Lung (tissue), 12 donors: Measurements from ENCODE around the gene HEATR9. TPM values are rescaled to one million over a fixed set of nuclear protein-coding genes. Genes with fewer than 3 reads are reported as not detected.

Experiments used
- ATAC-seq: fragments of 200-7000 bp; cut with Tn5 transposase; one replicate; pipeline ENCODE4 v1.9.1; 2020; ENCODE audit warnings: moderate number of reproducible peaks; ENCODE audit not compliant: insufficient read depth, low FRiP score
- DNase-seq, 3 donors: peaks; one replicate each; pipeline ENCODE4 v3.0.0-alpha.2; 2013 to 2017
- H3K27ac ChIP-seq, 2 donors: one replicate each; pipeline ENCODE4 v1.5.1; 2013; ENCODE audit warnings: mild to moderate bottlenecking in 2 of 2, moderate library complexity in 2 of 2, control low read depth in 1 of 2, inconsistent platforms in 1 of 2, low read depth in 1 of 2, low read length in 1 of 2
- H3K27me3 ChIP-seq, 3 donors: one replicate each; pipeline ENCODE4 v1.5.1; 2013; ENCODE audit warnings: low read length in 2 of 3; ENCODE audit not compliant: control insufficient read depth in 3 of 3, insufficient read depth in 3 of 3
- H3K36me3 ChIP-seq, 4 donors: one replicate each; pipeline ENCODE4 v1.5.1; 2013; ENCODE audit warnings: low read length in 4 of 4, mild to moderate bottlenecking in 1 of 4, moderate library complexity in 1 of 4; ENCODE audit not compliant: control insufficient read depth in 4 of 4, insufficient read depth in 4 of 4
- H3K4me1 ChIP-seq, 5 donors: one replicate each; pipeline ENCODE4 v1.5.1; 2013; ENCODE audit warnings: low read length in 5 of 5, mild to moderate bottlenecking in 2 of 5, moderate library complexity in 1 of 5; ENCODE audit not compliant: control insufficient read depth in 5 of 5, insufficient read depth in 5 of 5
- H3K4me3 ChIP-seq: one replicate; pipeline ENCODE4 v1.5.1; 2013; ENCODE audit warnings: mild to moderate bottlenecking, control low read depth, moderate library complexity
- H3K9ac ChIP-seq, 2 donors: one replicate each; pipeline ENCODE4 v1.5.1; 2013; ENCODE audit warnings: low read length in 2 of 2, control low read depth in 1 of 2; ENCODE audit not compliant: insufficient read depth in 1 of 2
- H3K9me3 ChIP-seq, 4 donors: one replicate each; pipeline ENCODE4 v1.5.1; 2013; ENCODE audit warnings: low read length in 3 of 4, mild to moderate bottlenecking in 1 of 4, moderate library complexity in 1 of 4; ENCODE audit not compliant: control insufficient read depth in 4 of 4, insufficient read depth in 3 of 4
- WGBS, 2 donors: extraction: QIAGEN DNeasy Blood & Tissue Kit; methylation state at CpG; one replicate each; pipeline ENCODE4 v1.1.7; 2013; 5-methylcytosine and 5-hydroxymethylcytosine counted together
- polyA plus RNA-seq, 2 donors: library from polyadenylated mRNA; stranded (reverse); fragments of 200-250 nt; gene quantifications; one replicate each; pipeline ENCODE4 v1.2.1, GENCODE V29; 2013
- total RNA-seq, 2 donors: library from RNA; depleted of rRNA in 1 of 2; stranded (reverse); fragments of >200 nt in 1 of 2; gene quantifications; one replicate each; pipeline ENCODE4 v1.2.1, GENCODE V29; 2014 to 2021
- TF ChIP-seq, protein P1 (sequence below): IDR thresholded peaks from 2 replicates; pipeline ENCODE4 v1.5.1; 2012; ENCODE audit warnings: mild to moderate bottlenecking; ENCODE audit errors: control extremely low read depth, extremely low read depth
- donor health status: control.
- donor health status: control.
- donor health status: Bipolar disorder and iron deficiency.
- donor health status: healthy.
- donor health status: DM: yes; HTN: yes; CAD: no.

The HEATR9 gene
- total and polyA plus RNA-seq, 4 donors, result 0.05 to 0.17 TPM; not detected in 2

GRCh38 chr17:35906191-35906925 is 37.7 kb upstream of the HEATR9 start:
- 93 to 96% methylated on average over 5 of the region's 5 CpGs for WGBS, 2 donors
- no peak for ATAC-seq
- H3K27me3 ChIP-seq, result no peaks in the 10 kb centered on the region
- no peak overlapping the region for H3K27ac ChIP-seq
- DNase-seq, result no peak
- H3K36me3 ChIP-seq, result no peaks in the 10 kb centered on the region
- no peaks in the 10 kb centered on the region for H3K4me1 ChIP-seq
- TF ChIP-seq, protein P1, sequence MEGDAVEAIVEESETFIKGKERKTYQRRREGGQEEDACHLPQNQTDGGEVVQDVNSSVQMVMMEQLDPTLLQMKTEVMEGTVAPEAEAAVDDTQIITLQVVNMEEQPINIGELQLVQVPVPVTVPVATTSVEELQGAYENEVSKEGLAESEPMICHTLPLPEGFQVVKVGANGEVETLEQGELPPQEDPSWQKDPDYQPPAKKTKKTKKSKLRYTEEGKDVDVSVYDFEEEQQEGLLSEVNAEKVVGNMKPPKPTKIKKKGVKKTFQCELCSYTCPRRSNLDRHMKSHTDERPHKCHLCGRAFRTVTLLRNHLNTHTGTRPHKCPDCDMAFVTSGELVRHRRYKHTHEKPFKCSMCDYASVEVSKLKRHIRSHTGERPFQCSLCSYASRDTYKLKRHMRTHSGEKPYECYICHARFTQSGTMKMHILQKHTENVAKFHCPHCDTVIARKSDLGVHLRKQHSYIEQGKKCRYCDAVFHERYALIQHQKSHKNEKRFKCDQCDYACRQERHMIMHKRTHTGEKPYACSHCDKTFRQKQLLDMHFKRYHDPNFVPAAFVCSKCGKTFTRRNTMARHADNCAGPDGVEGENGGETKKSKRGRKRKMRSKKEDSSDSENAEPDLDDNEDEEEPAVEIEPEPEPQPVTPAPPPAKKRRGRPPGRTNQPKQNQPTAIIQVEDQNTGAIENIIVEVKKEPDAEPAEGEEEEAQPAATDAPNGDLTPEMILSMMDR, result no peak
- H3K9ac ChIP-seq, result no peak overlapping the region
- H3K4me3 ChIP-seq, result no peak overlapping the region
- peaks cover 0 to 2% (median 0%) of the 10 kb centered on the region in 4 donors for H3K9me3 ChIP-seq

DNA sequence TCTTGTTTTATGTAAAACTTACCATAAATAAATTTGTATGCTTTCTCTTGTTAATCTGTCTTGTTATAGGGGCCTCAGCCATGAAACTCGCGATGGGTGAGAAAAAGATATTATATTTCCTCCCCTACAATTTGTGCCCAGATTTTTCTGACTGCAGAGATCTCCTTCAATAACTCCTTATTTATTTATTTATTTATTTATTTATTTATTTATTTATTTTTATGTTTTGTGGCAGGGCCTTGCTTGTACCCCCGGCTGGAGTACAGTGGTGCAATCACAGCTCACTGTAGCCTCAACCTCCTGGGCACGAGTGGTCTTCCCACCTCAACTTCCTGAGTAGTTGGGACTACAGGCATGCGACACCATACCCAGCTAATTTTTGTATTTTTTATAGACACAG is 34.8 kb upstream of the HEATR9 start:
- H3K36me3 ChIP-seq, result no peaks in the 10 kb centered on the region
- H3K9me3 ChIP-seq, result no peaks in the 10 kb centered on the region
- H3K9ac ChIP-seq, result no peak overlapping the region
- no peak overlapping the region for H3K4me3 ChIP-seq
- 70 to 81% methylated on average over 5 of the region's 5 CpGs for WGBS, 2 donors
- DNase-seq (no peak), ATAC-seq (no peak)
- no peaks in the 10 kb centered on the region for H3K4me1 ChIP-seq
- no peak overlapping the region for H3K27ac ChIP-seq
- TF ChIP-seq, protein P1, result no peak
- no peaks in the 10 kb centered on the region for H3K27me3 ChIP-seq

- no peaks in the 10 kb centered on the region for H3K36me3 ChIP-seq
- H3K4me1 ChIP-seq, result no peaks in the 10 kb centered on the region
- TF ChIP-seq, protein P1, result no peak
- ATAC-seq (no peak), DNase-seq (no peak)
- H3K9me3 ChIP-seq, result no peaks in the 10 kb centered on the region
- no peak overlapping the region for H3K27ac ChIP-seq
- H3K9ac ChIP-seq, result no peak overlapping the region
- no peaks in the 10 kb centered on the region for H3K27me3 ChIP-seq
- H3K4me3 ChIP-seq, result no peak overlapping the region
- WGBS, 2 donors, result 81 to 94% methylated on average over 9 of the region's 9 CpGs
Measured at GRCh38 chr17:35901631-35902175, 33.0 kb upstream of the HEATR9 start.
